Keratinocyte (primary cell): ENCODE measurements around the gene PSMG2. TPM values are rescaled to one million over a fixed set of nuclear protein-coding genes. Genes with fewer than 3 reads are reported as not detected.

Experiments used
- DNase-seq: peaks from one replicate; pipeline ENCODE4 v3.0.0-alpha.2; 2011; ENCODE audit warnings: low read depth, missing footprints, low spot score
- FAIRE-seq: peaks from 2 replicates; lab custom pipeline; 2011; peaks lifted over from hg19 to GRCh38; lab: Jason Lieb, UNC
- H2AFZ ChIP-seq: 2 replicates; pipeline ENCODE4 v1.6.0; 2012; ENCODE audit warnings: low read length, control low read depth, inconsistent platforms; ENCODE audit not compliant: control insufficient read depth
- H3K27ac ChIP-seq: 2 replicates; pipeline ENCODE4 v1.5.1; 2011; ENCODE audit warnings: low read length; ENCODE audit not compliant: control insufficient read depth, insufficient read depth
- H3K27me3 ChIP-seq: 3 replicates; pipeline ENCODE4 v1.6.0; 2011; ENCODE audit warnings: low read length; ENCODE audit not compliant: control insufficient read depth, insufficient read depth; ENCODE audit errors: extremely low read depth
- H3K36me3 ChIP-seq, 2 experiments: 2 replicates in 1 of 2; 3 replicates in 1 of 2; pipeline ENCODE4 v1.5.1; 2011; ENCODE audit warnings: low read length in 2 of 2, mild to moderate bottlenecking in 1 of 2; ENCODE audit not compliant: control insufficient read depth in 2 of 2, insufficient read depth in 2 of 2; ENCODE audit errors: extremely low read depth in 1 of 2
- H3K4me1 ChIP-seq: 3 replicates; pipeline ENCODE4 v1.5.1; 2011; ENCODE audit warnings: low read length; ENCODE audit not compliant: control insufficient read depth, insufficient read depth; ENCODE audit errors: extremely low read depth
- H3K4me2 ChIP-seq: 3 replicates; pipeline ENCODE4 v1.6.0; 2011; ENCODE audit warnings: low read depth, low read length; ENCODE audit not compliant: control insufficient read depth, insufficient read depth; ENCODE audit errors: extremely low read depth
- H3K4me3 ChIP-seq, 3 experiments: fragments of 200-600 bp in 1 of 3; sonication (generic) in 1 of 3; 2 replicates in 2 of 3; 3 replicates in 1 of 3; pipeline ENCODE4 v1.5.1; 2011 to 2016; ENCODE audit warnings: low read length in 3 of 3, mild to moderate bottlenecking in 3 of 3, control low read depth in 2 of 3, inconsistent platforms in 1 of 3, low read depth in 1 of 3, mixed read lengths in 1 of 3, mixed run types in 1 of 3, moderate library complexity in 1 of 3; ENCODE audit not compliant: control insufficient read depth in 2 of 3, insufficient read depth in 2 of 3; ENCODE audit errors: extremely low read depth in 1 of 3
- H3K79me2 ChIP-seq: 2 replicates; pipeline ENCODE4 v1.6.0; 2012; ENCODE audit warnings: low read length; ENCODE audit not compliant: control insufficient read depth, insufficient read depth
- H3K9ac ChIP-seq: 3 replicates; pipeline ENCODE4 v1.6.0; 2011; ENCODE audit warnings: low read length; ENCODE audit not compliant: control insufficient read depth, insufficient read depth; ENCODE audit errors: extremely low read depth
- H3K9me1 ChIP-seq: 3 replicates; pipeline ENCODE4 v1.6.0; 2011; ENCODE audit warnings: low read length; ENCODE audit not compliant: control insufficient read depth, insufficient read depth; ENCODE audit errors: extremely low read depth
- H3K9me3 ChIP-seq: 2 replicates; pipeline ENCODE4 v1.5.1; 2012; ENCODE audit warnings: low read depth, low read length; ENCODE audit not compliant: control insufficient read depth
- H4K20me1 ChIP-seq: 3 replicates; pipeline ENCODE4 v1.6.0; 2011; ENCODE audit warnings: low read length; ENCODE audit not compliant: control insufficient read depth, insufficient read depth; ENCODE audit errors: extremely low read depth
- CTCF ChIP-seq, 3 experiments: IDR thresholded peaks in 1 of 3; conservative IDR thresholded peaks in 1 of 3; optimal IDR thresholded peaks in 1 of 3; 2 replicates in 2 of 3; 3 replicates in 1 of 3; pipeline versions ENCODE3 to v1.5.1; 2011; ENCODE audit warnings: low read length in 3 of 3, mild to moderate bottlenecking in 3 of 3, moderate library complexity in 2 of 3, control low read depth in 1 of 3, inconsistent platforms in 1 of 3; ENCODE audit not compliant: insufficient read depth in 2 of 3; ENCODE audit errors: extremely low read depth in 1 of 3
- EZH2 ChIP-seq: IDR thresholded peaks from one replicate; pipeline ENCODE4 v1.6.1; 2012; ENCODE audit warnings: inconsistent platforms, mild to moderate bottlenecking, low read length, moderate library complexity
- dilution Hi-C: fragments of 300-500 bp; cut with MboI; formaldehyde crosslinking; loops from one replicate; pipeline ENCODE4 v1.7.0; 2020; ENCODE audit warnings: low sequenced_read_pairs; ENCODE audit not compliant: extremely low pct_ligation_motif_present
- polyA plus RNA-seq, 5 experiments: library from polyadenylated mRNA; depleted of rRNA in 3 of 5; stranded (reverse) in 3 of 5; stranded (forward) in 1 of 5; unstranded in 1 of 5; fragments of >200 nt; gene quantifications; 1 replicate in 1 of 5; 2 replicates in 3 of 5; 3 replicates in 1 of 5; pipeline versions ENCODE4 v1.2.1 to v1.2.3, GENCODE V29; 2011 to 2012; ENCODE audit warnings: missing spikeins in 2 of 5, low read depth in 1 of 5, low replicate concordance in 1 of 5

The PSMG2 gene
- polyA plus RNA-seq, 1 donor (not counting 4 experiments of a cell fraction or from before 2014, with no cell fraction given) = 69.3 TPM

GRCh38 chr18:12657684-12658425 is 45.0 kb upstream of the PSMG2 start, which contains the start of gene SPIRE1:
Gene SPIRE1, minus strand, starts transcription at chr18:12658107. Its CDS starts 241 bp downstream, at chr18:12657866.
- Histone ChIP-seq H3K9me3 (no peaks in the 10 kb centered on the region), H3K9me1 (peaks cover 2% of the 10 kb centered on the region), H3K9ac (peak within 1 kb of the TSS; percentile 92), H4K20me1 (peaks cover 3% of the 10 kb centered on the region), H3K4me2 (peak within 1 kb of the TSS; percentile 77), H3K36me3 (no peaks in the 10 kb centered on the region), H3K4me1 (peaks cover 11% of the 10 kb centered on the region), H2AFZ (peak within 1 kb of the TSS; percentile 88), H3K4me3 (peak within 1 kb of the TSS; percentile 85 to 98 (median 92)), H3K27ac (peak within 1 kb of the TSS; percentile 91), H3K27me3 (no peaks in the 10 kb centered on the region), H3K79me2 (peaks cover 36% of the 10 kb centered on the region)
- no peak for DNase-seq
- dilution Hi-C loops = no loop called here
- TF ChIP-seq EZH2 = no peak
- peak in 1 of 3 experiments; percentile 11 for TF ChIP-seq CTCF (optimal IDR thresholded peaks at IDR 0.05 in 1 of 3, IDR thresholded peaks at IDR 0.05 in 1 of 3, conservative IDR thresholded peaks at IDR 0.05 in 1 of 3; ENCODE audit: extremely low read depth in 1 of 3, insufficient read depth in 2 of 3, low read length in 3 of 3)
- no peak for FAIRE-seq

DNA sequence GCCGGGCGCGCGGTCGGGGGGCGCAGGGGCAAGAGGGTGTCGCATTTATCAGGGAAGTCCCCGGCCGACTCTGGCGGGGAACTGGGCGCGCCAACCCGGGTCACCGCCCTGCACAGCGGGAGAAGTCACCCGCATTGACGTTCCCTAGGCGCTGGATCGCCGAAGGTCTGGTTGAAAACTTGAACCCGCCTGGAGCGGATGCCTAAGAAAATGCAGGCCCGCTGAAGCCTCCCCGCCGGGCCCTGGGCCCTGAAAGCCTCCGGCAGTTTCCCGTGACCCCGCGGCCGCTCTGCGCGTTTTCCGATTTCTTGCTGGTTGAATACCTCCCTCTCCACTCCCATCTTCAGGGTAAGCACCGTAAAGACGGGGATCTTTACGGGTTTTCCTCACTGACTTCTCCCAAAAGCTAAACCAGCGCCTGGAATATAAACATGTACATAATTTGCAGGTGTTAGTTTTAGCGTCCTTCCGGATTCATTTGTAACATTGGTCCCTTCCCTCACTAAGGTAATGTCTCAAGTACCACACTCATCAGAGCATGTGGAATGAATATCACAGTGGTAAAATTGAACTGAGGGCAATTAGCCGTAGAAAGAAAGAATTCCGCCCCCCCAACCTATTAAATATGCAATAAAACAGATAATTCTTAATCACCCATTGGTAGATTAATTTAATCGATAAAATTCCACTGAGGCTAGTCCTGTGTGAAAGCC is 44.3 kb upstream of the PSMG2 start:
- Histone ChIP-seq H3K9me1 (no peaks in the 10 kb centered on the region), H3K4me2 (peak overlapping the region; percentile 60), H3K4me1 (peaks cover 7% of the 10 kb centered on the region), H3K27me3 (no peaks in the 10 kb centered on the region), H3K9ac (peak overlapping the region; percentile 92), H2AFZ (peak overlapping the region; percentile 78), H3K79me2 (peaks cover 29% of the 10 kb centered on the region), H3K4me3 (peak overlapping the region; percentile 85 to 98 (median 92)), H4K20me1 (no peaks in the 10 kb centered on the region), H3K9me3 (no peaks in the 10 kb centered on the region), H3K27ac (peak overlapping the region; percentile 52), H3K36me3 (no peaks in the 10 kb centered on the region)
- dilution Hi-C loops = no loop called here
- FAIRE-seq (peak; percentile 48), DNase-seq (no peak)
- TF ChIP-seq EZH2 (no peak), CTCF (optimal IDR thresholded peaks at IDR 0.05 in 1 of 3, IDR thresholded peaks at IDR 0.05 in 1 of 3, conservative IDR thresholded peaks at IDR 0.05 in 1 of 3; ENCODE audit: extremely low read depth in 1 of 3, insufficient read depth in 2 of 3, low read length in 3 of 3) (no peak)
